ENCODE results near the gene GIGYF1. TPM values are rescaled to one million over a fixed set of nuclear protein-coding genes. Genes with fewer than 3 reads are reported as not detected.
A peak's percentile ranks its signal among the peaks of the same experiment; 100 is the strongest.

GIGYF1 gene
- 95.0 and 99.3 TPM in 2 replicates for total RNA-seq (2021; fragmentation: NEBNext Ultra II Directional; extraction: Animal tissue kit (Norgen Biotek cat#: 25700))
- polyA plus RNA-seq (2011; rRNA removed) = 24.1 and 44.8 TPM in 2 replicates
- polyA plus RNA-seq (2011; cell fraction: cytosol; rRNA removed) = 33.2 TPM
- polyA plus RNA-seq (2011; cell fraction: nucleus; rRNA removed) = 252 TPM
- 48.2 to 80.3 TPM (median 68.8 TPM) in 4 replicates for polyA plus RNA-seq (2012, experiment 1 of 2)
- 52.0 TPM for polyA plus RNA-seq (2012, experiment 2 of 2)
- polyA plus RNA-seq (2013, experiment 1 of 2) = 47.1 TPM
- polyA plus RNA-seq (2013, experiment 2 of 2) = 42.6 TPM
- polyA minus RNA-seq (2011; rRNA and poly(A)+ RNA removed) = 12.4 and 17.1 TPM in 2 replicates
- 34.8 TPM for polyA minus RNA-seq (2011; cell fraction: cytosol; rRNA and poly(A)+ RNA removed)
- polyA minus RNA-seq (2011; cell fraction: nucleus; rRNA and poly(A)+ RNA removed) = 88.2 TPM
- long read RNA-seq, experiment 1, partial matches to known transcripts = 10 of 11 reads
- long read RNA-seq, experiment 1, other reads (novel, unspliced or antisense) = 1 of 11 reads
- long read RNA-seq, experiment 2, partial matches to known transcripts = 0 of 1 reads
- long read RNA-seq, experiment 2, other reads (novel, unspliced or antisense) = 1 of 1 reads

DNA sequence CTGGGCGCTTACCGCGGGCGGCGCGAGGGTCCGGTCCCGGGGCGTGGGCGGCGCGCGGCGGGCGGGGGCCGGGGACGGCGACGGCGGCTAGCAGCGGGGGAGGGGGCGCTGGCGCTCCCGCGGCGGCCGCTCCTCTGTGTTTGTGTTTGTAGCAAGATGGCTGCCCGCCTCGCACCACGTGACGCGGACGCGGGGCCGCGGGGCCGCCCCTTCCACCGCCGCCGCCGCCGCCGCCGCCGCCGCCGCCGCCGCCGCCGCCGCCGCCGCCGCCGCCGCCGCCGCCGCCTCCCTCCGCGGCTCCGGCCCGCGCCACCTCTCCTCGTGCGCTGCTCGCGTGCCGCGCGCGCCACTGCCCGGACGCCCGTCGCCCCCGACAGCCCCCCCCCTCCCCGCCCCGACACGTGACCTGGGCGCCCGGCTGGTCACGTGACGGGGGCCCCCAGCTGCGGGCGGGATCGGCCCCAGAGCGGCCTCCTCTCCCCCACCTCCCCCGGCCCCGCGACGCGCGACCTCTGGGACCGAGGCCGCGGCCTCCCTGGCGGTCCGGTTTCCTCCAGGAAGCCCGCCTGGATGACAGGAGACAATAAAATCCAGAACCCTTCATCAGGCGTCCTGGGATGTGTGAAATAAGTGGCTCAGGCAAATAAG is at the start of gene GIGYF1:
Gene GIGYF1 (minus strand): TSS at position 153 of the 648 bp plus-strand sequence. CDS start 6,012 bp downstream, outside the sequence.
- Histone ChIP-seq H4K20me1 (replicated peaks in 1 of 2; ENCODE audit: control insufficient read depth in 1 of 2, insufficient read depth in 2 of 2, low read length in 2 of 2) (peaks cover 20 to 25% of the 10 kb centered on the region in 2 experiments), H3K56ac (replicated peaks; ENCODE audit: insufficient read length, low read depth, low read length) (peak within 1 kb of the TSS; percentile 28), H2BK12ac (ENCODE audit: low read depth, low read length) (peak within 1 kb of the TSS; percentile 45), H3K14ac (ENCODE audit: insufficient read length) (no peak within 1 kb of the TSS), H3K23me2 (ENCODE audit: low read depth, low read length) (peaks cover 15% of the 10 kb centered on the region), H3K4me1 (replicated peaks in 1 of 4; ENCODE audit: control insufficient read depth in 3 of 4, insufficient read depth in 4 of 4, low read length in 3 of 4) (peaks cover 6 to 20% (median 12%) of the 10 kb centered on the region in 4 experiments), H4K91ac (replicated peaks; ENCODE audit: insufficient read length, low read length) (peak within 1 kb of the TSS; percentile 76), H3K79me1 (ENCODE audit: low read depth, low read length) (peaks cover 6% of the 10 kb centered on the region), H2BK20ac (ENCODE audit: low read length) (peak within 1 kb of the TSS; percentile 98; the same call in 1 of the 2 replicates), H2BK120ac (replicated peaks; ENCODE audit: low read depth, low read length) (peak within 1 kb of the TSS; percentile 66), H4K5ac (ENCODE audit: insufficient read length, low read depth, low read length) (peak within 1 kb of the TSS; percentile 38), H3K4me3 (ENCODE audit: extremely low read depth in 1 of 4, insufficient read depth in 2 of 4, low read depth in 3 of 4, low read length in 4 of 4) (peak within 1 kb of the TSS; percentile 82 to 95 (median 90)), H4K8ac (ENCODE audit: extremely low read depth, insufficient read depth, low read length) (peak within 1 kb of the TSS; percentile 81), H3K27ac (ENCODE audit: low read depth, low read length) (peak within 1 kb of the TSS; percentile 85), H3K18ac (ENCODE audit: extremely low read depth, low read length) (peak within 1 kb of the TSS; percentile 87), H3K36me3 (ENCODE audit: control insufficient read depth in 2 of 4, insufficient read depth in 4 of 4, low read length in 3 of 4) (peaks cover 0 to 4% (median 0%) of the 10 kb centered on the region in 4 experiments; a peak in 2 of 8 replicates), H3K9ac (replicated peaks in 1 of 4; ENCODE audit: extremely low read depth in 1 of 4, low read depth in 3 of 4, low read length in 3 of 4) (peak within 1 kb of the TSS; percentile 83 to 98 (median 90)), H3K4ac (replicated peaks; ENCODE audit: insufficient read length, low read depth, low read length) (peak within 1 kb of the TSS; percentile 49), H3K79me2 (ENCODE audit: control insufficient read depth in 1 of 2, insufficient read depth in 2 of 2, low read length in 2 of 2) (peaks cover 19 to 44% of the 10 kb centered on the region in 2 experiments), H2BK5ac (ENCODE audit: low read depth, low read length) (peak within 1 kb of the TSS; percentile 83), H3K23ac (ENCODE audit: insufficient read length) (no peak within 1 kb of the TSS), H3K9me3 (ENCODE audit: insufficient read depth in 2 of 2, low read depth in 1 of 2, low read length in 1 of 2) (no peaks in the 10 kb centered on the region), H3K27me3 (replicated peaks in 1 of 4; ENCODE audit: control insufficient read depth in 3 of 4, extremely low read depth in 1 of 4, insufficient read depth in 3 of 4, low read length in 3 of 4) (no peaks in the 10 kb centered on the region), H3K4me2 (ENCODE audit: insufficient read depth in 1 of 2, low read depth in 2 of 2, low read length in 2 of 2) (peak within 1 kb of the TSS; percentile 83 to 88), H2AK5ac (ENCODE audit: low read depth, low read length) (peak within 1 kb of the TSS; percentile 98), H2BK15ac (ENCODE audit: low read length) (peak within 1 kb of the TSS; percentile 19; the same call in 1 of the 2 replicates), H2AFZ (ENCODE audit: low read length) (no peak within 1 kb of the TSS)
- POLR2A ChIA-PET (ENCODE audit: partially characterized antibody) = interaction anchor here (1.0 to 14.3 kb wide), 7 partner anchors 11 to 89 kb away, joined by 3 to 257 read pairs (median 5); partner anchors contain the start of genes EPO, MOSPD3 and POP7
- WGBS, 2 experiments (ENCODE audit: extremely low coverage in 1 of 2, insufficient coverage in 1 of 2, insufficient read length in 1 of 2, insufficient replicate concordance in 2 of 2, low coverage in 1 of 2, low lambda C conversion rate in 2 of 2, missing lambda C conversion rate in 1 of 2) = 0% methylated on average over 1 of the region's 102 CpGs; no CpG with 5 or more reads in 1 of the 2 experiments
- CTCF ChIA-PET (ENCODE audit: partially characterized antibody) = interaction anchor here (0.6 to 20.7 kb wide), 6 partner anchors 14 to 91 kb away, joined by 3 to 254 read pairs (median 52); partner anchors contain the start of genes MOSPD3, PCOLCE and POP7
- FAIRE-seq (no peak), DNase-seq (ENCODE audit: low read depth in 1 of 2, low spot score in 2 of 2) (peak in 1 of 2 experiments; percentile 77)
- TF ChIP-seq RNF2 (IDR thresholded peaks at IDR 0.05; ENCODE audit: borderline replicate concordance, low read depth, low read length, missing control alignments, poor library complexity, severe bottlenecking) (no peak), POU5F1 (IDR thresholded peaks at IDR 0.05; ENCODE audit: low read depth, low read length) (no peak), CBX5 (IDR thresholded peaks at IDR 0.05; ENCODE audit: low read depth, low read length) (no peak), ZNF274 (IDR thresholded peaks at IDR 0.05; ENCODE audit: borderline replicate concordance, extremely low read depth, low read length) (no peak), MAFK (IDR thresholded peaks at IDR 0.05; ENCODE audit: low read depth, low read length) (no peak)
- TF ChIP-seq, protein P1, sequence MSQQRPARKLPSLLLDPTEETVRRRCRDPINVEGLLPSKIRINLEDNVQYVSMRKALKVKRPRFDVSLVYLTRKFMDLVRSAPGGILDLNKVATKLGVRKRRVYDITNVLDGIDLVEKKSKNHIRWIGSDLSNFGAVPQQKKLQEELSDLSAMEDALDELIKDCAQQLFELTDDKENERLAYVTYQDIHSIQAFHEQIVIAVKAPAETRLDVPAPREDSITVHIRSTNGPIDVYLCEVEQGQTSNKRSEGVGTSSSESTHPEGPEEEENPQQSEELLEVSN (IDR thresholded peaks at IDR 0.05) = peak; percentile 93
- TF ChIP-seq, protein P2, sequence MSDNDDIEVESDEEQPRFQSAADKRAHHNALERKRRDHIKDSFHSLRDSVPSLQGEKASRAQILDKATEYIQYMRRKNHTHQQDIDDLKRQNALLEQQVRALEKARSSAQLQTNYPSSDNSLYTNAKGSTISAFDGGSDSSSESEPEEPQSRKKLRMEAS (IDR thresholded peaks at IDR 0.05) = peak; percentile 87

Measured in H1 (cell line).